Measurements from ENCODE around the gene SORCS2.

SORCS2 gene

DNA sequence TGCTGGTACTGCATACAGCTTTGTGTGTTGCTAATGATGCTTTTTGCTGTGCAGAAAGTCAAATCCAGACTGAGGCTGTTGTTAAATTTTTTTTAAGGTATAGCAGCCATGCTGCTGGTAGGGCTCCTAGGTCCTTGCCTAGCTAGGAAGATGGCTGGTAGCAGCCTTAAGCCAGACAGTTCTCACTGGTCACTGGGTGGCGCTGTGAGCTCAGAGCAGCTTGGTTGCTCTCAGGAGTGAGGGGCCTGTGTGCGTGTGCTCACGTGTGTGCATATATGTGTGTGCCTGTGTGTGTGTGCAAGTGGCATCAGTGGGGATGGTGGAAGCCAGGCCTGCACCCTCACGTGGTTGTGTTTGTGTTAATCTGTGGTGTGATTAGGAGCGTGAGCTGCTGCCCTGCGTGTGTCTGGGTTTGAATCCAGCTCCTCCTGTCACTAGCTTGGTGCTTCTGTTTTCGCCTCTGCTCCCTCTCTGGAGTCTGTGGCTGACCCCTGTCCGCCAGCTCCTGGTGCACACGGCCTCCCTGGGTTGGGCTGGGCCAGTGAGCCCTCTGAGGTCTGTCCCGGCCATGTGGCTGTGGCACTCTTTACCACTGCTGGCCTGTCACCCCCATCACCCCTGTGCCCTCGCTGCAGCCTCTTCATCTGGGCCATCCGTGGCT, 46.1 kb downstream of the SORCS2 start:
- Mint-ChIP-seq H3K4me1 (ENCODE audit: low read depth) (no peaks in the 10 kb centered on the region), H3K27ac (no peak overlapping the region), H3K27me3 (ENCODE audit: low read depth) (no peaks in the 10 kb centered on the region), H3K36me3 (ENCODE audit: low read depth) (no peaks in the 10 kb centered on the region), H3K4me3 (no peak overlapping the region), H3K9me3 (no peaks in the 10 kb centered on the region)
- no peak for DNase-seq (ENCODE audit: low spot score)

DNA sequence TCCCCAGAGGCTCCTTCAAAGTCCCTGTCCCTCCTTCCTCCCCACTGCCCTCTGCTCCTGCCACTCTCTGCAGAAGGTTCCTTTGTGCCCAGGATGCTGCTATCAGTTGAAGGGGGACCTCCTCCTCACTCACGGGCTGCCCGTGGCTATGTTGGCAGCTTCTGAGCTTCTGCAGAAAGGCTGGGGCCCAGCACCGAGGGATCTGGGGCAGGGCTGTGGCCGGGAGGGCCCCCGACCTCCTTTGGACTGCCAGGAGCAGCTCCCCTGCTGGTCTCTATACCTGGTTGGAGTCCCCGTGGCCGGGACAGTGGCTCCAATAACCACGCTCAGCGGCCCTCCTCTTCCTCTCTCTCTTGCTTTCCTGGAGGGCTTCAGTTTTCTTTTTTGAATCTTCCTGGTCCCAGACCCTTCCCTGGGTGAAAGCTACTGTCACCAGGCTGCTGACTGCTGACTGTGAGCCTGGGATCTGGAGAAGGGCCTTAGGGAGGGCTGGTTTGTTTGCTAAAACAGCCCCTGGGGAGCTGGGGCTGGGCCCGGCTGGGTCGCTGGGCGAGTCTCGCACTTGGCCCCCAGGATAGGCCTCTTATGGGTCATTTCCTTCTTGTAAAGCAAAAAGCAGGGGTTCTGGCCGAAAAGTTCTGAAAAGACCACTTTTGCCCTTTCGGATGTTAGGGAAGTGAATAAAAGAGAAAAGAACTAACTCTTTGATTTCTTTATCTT, 46.9 kb downstream of the SORCS2 start:
- Mint-ChIP-seq H3K27ac (no peak overlapping the region), H3K4me1 (ENCODE audit: low read depth) (no peaks in the 10 kb centered on the region), H3K36me3 (ENCODE audit: low read depth) (no peaks in the 10 kb centered on the region), H3K4me3 (no peak overlapping the region), H3K9me3 (no peaks in the 10 kb centered on the region), H3K27me3 (ENCODE audit: low read depth) (no peaks in the 10 kb centered on the region)
- no peak for DNase-seq (ENCODE audit: low spot score)

DNA sequence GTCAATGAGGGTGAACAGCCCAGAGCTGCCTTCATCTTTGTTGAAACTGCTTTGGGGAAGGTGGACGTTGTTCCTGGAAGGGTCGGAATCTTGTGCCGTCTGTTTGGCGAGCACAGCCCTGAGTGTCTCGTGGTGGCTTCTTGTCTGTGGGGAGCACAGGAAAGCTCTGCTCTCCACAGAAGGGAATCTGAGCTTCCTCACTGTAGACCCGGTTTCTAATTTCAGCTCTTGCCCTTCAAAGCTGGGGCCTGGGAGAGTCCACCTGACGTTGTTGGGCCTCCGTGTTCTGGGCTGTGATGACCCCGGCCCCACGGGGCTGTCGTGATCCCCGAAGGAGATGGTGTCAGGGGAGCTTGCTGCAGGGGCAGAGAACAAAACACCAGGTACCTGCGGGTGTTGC, 47.5 kb downstream of the SORCS2 start:
- no peaks in the 10 kb centered on the region for H3K4me1 Mint-ChIP-seq (ENCODE audit: low read depth)
- no peak overlapping the region for H3K4me3 Mint-ChIP-seq
- no peak for DNase-seq (ENCODE audit: low spot score)
- no peak overlapping the region for H3K27ac Mint-ChIP-seq
- no peaks in the 10 kb centered on the region for H3K36me3 Mint-ChIP-seq (ENCODE audit: low read depth)
- H3K27me3 Mint-ChIP-seq (ENCODE audit: low read depth): no peaks in the 10 kb centered on the region
- no peaks in the 10 kb centered on the region for H3K9me3 Mint-ChIP-seq

DNA sequence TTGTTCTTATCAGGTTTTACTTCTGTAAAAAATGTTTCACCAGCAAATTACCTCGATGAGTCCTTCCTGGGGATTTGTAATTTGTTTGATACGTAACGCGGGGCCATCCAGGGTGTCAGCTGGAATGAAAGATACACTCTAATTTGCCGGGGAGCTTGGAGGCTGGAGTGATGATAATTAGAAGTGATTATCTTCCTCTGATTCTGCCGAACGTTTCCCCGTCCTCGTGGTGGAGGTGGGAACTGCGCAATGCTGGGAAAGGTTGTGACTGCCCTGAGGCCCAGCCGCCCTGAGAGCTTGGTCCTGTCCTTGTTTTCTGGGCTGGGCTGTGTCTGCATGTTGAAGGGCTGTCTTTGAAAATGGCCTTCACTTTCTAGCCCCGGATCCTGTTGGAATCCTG, 48.0 kb downstream of the SORCS2 start:
- Mint-ChIP-seq H3K4me1 (ENCODE audit: low read depth) (no peaks in the 10 kb centered on the region), H3K36me3 (ENCODE audit: low read depth) (no peaks in the 10 kb centered on the region), H3K4me3 (no peak overlapping the region), H3K27ac (no peak overlapping the region), H3K27me3 (ENCODE audit: low read depth) (no peaks in the 10 kb centered on the region), H3K9me3 (no peaks in the 10 kb centered on the region)
- no peak for DNase-seq (ENCODE audit: low spot score)

DNA sequence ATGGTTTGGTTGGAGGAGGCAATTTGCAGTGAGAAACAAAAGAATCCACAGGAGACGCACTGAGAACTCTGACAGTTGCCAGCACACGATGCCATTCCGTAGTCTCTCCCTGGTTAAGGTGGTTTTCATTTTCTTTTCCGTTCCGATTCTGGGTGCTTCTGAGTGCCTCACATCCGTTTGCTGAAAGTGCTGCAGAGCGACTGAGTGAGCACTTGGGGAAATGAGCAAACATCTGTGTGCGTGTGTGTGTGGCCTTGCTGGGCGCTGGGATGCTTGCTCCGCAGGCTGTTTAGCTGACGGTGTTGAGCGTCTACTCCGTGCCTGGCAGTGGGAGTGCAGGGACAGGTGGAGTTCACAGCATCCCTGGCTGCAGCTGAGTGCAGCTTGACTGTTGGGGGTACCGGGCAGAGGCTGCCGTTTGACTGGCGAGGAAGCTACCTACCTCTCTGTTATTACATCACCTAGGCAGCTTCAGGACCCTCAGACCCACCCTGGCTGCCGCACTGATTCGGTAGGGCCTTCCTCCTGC, 49.3 kb downstream of the SORCS2 start:
- Mint-ChIP-seq H3K4me1 (ENCODE audit: low read depth) (no peaks in the 10 kb centered on the region), H3K4me3 (no peak overlapping the region), H3K27ac (no peak overlapping the region), H3K9me3 (no peaks in the 10 kb centered on the region), H3K27me3 (ENCODE audit: low read depth) (no peaks in the 10 kb centered on the region), H3K36me3 (ENCODE audit: low read depth) (no peaks in the 10 kb centered on the region)
- DNase-seq (ENCODE audit: low spot score): no peak

DNA sequence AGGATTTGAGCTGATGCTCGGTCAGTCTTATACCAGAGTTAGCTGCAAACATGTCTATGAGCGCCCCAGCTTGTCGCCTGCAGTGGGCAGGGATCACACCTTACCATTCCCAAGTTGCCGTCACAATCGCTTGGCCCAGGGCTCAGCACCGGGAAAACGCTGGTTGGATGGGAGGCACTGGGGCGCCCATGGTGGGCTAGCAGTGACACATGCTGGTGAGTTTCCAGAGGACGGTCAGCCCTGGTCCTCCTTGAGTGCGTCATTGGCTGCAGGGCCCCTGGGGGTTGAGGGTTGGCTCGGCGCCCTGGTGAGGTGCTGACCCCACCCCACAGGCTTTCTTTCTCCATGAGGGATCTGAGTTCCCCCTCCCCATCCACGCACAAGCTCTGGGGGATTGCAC, 50.4 kb downstream of the SORCS2 start:
- no peaks in the 10 kb centered on the region for H3K27me3 Mint-ChIP-seq (ENCODE audit: low read depth)
- no peaks in the 10 kb centered on the region for H3K4me1 Mint-ChIP-seq (ENCODE audit: low read depth)
- H3K36me3 Mint-ChIP-seq (ENCODE audit: low read depth): no peaks in the 10 kb centered on the region
- H3K27ac Mint-ChIP-seq: no peak overlapping the region
- H3K9me3 Mint-ChIP-seq: no peaks in the 10 kb centered on the region
- no peak overlapping the region for H3K4me3 Mint-ChIP-seq
- DNase-seq (ENCODE audit: low spot score): no peak

DNA sequence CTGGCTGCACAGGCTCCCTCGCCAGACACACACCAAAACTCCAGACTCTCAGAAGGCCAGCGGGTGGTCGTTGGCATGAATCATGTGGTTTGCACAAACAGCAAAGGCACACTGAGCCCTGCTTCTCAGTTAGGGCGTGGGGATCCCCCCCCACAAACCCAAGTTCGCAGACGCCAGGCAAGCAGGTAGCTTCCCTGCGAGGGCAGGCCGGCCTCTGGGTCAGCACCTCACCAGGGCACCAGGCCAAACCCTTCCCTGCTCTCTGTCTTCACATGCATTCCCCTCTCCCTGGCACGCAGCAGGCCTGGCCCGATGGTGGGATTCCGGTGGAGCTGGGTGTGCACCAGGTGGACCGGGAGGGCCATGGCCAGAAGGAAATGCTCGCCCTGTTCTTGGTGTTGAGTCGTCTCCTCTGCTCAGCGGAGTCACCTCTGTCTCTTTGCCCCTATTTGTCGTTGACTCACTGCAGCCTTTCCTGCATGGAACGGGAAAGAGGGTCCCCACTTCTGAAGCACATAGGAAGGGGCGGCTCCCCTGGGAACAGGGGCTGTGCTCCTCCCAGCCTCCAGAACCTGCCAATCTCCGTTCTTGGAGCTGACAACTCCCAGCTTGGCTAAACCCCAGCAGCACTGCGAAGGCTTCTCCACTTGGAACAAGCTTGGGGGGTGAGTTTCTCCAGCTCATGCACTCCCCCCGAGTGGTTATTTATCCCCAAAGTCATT, 51.4 kb downstream of the SORCS2 start:
- no peaks in the 10 kb centered on the region for H3K27me3 Mint-ChIP-seq (ENCODE audit: low read depth)
- H3K4me1 Mint-ChIP-seq (ENCODE audit: low read depth): no peaks in the 10 kb centered on the region
- H3K36me3 Mint-ChIP-seq (ENCODE audit: low read depth): no peaks in the 10 kb centered on the region
- no peak overlapping the region for H3K27ac Mint-ChIP-seq
- no peak for DNase-seq (ENCODE audit: low spot score)
- no peak overlapping the region for H3K4me3 Mint-ChIP-seq
- H3K9me3 Mint-ChIP-seq: no peaks in the 10 kb centered on the region

DNA sequence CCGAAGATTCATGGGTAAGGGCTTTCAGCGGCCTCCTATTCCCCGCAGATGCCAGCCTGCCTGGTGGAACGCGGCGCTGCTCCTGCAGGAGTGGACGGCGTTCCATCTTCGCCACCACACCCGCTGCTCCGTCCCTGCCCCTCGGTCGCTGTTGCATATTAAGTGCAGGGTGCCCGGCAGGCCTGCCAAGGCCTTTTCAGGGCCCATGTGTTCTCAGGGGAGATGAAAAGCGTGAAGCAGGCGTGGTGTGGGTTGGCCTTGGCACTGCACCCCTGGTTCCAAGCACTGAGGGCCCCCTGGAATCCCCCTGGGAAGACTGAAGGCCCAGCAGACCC, 52.0 kb downstream of the SORCS2 start:
- Mint-ChIP-seq H3K27me3 (ENCODE audit: low read depth) (no peaks in the 10 kb centered on the region), H3K36me3 (ENCODE audit: low read depth) (no peaks in the 10 kb centered on the region), H3K9me3 (no peaks in the 10 kb centered on the region), H3K27ac (no peak overlapping the region), H3K4me3 (no peak overlapping the region), H3K4me1 (ENCODE audit: low read depth) (no peaks in the 10 kb centered on the region)
- DNase-seq (ENCODE audit: low spot score): no peak

DNA sequence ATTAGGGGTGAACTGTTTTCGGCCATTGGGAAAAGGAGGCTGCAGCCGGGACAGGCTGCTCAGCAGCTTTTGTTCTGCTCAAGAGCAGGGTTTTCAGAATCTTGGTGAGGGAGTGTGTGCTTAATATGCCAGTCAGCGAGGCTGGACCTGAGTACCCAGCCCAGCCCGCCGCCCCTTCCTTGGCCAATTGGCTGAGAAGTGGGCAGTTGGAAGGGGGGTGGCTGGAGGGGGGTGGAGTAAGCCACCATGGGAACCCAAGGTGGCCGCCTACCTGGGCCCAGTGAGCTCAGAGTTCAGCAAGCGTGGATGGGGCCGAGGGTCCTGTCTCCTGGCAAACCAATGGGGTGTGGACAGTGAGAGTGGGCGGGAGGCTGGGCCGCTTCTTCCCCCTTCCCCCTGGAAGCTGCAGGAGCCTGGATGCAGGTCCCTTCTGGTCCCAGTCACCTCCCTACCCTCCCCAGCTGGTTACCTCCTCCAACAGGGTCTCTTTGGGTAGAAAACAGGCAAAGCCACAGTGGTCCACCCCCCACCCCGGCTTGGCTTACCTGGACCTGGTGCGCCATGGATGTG, 52.5 kb downstream of the SORCS2 start:
- Mint-ChIP-seq H3K9me3 (no peaks in the 10 kb centered on the region), H3K4me1 (ENCODE audit: low read depth) (no peaks in the 10 kb centered on the region), H3K27ac (no peak overlapping the region), H3K36me3 (ENCODE audit: low read depth) (no peaks in the 10 kb centered on the region), H3K27me3 (ENCODE audit: low read depth) (no peaks in the 10 kb centered on the region), H3K4me3 (no peak overlapping the region)
- DNase-seq (ENCODE audit: low spot score): no peak

DNA sequence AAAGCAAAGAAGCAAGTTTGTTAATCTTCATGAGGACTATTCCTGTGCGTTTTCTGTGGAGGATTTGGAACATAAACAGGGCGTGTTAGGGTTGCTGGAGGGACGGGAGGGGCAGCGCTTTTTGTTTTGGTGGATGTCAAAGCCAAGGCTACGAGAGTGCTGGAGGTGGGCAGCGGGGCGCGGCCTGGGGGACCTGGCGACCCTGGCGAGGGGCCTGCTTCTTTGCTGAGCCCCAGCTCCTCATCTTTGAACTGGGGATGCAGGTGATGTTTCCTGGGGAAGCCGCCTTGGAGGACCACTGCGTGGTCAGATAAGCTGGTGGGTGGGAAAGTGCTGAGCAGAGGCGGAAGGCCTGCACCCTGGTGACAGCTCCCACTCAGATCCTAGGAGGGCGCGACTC, 55.2 kb downstream of the SORCS2 start:
- H3K4me1 Mint-ChIP-seq (ENCODE audit: low read depth): no peaks in the 10 kb centered on the region
- H3K27me3 Mint-ChIP-seq (ENCODE audit: low read depth): no peaks in the 10 kb centered on the region
- no peaks in the 10 kb centered on the region for H3K36me3 Mint-ChIP-seq (ENCODE audit: low read depth)
- no peak overlapping the region for H3K27ac Mint-ChIP-seq
- no peak for DNase-seq (ENCODE audit: low spot score)
- H3K4me3 Mint-ChIP-seq: no peak overlapping the region
- no peaks in the 10 kb centered on the region for H3K9me3 Mint-ChIP-seq

DNA sequence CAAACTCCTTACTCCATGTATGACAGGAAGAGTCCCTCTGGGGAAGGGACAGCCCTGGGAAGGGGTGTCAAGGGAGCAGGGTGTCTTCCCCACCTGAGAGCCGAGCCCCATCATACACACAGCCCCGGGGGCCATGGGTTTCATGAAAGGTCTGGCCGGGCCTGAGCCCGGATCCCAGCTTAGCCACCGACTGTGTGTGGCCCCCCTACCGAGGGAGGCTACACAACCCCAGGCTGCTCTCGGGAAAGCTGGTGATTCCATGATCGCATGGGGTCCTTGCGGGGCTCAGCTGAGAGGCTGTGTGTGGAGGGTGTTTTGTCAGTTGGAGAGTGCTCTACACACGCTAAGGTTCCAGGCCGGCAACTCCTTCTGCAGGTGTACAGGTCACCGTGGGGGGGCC, 55.6 kb downstream of the SORCS2 start:
- DNase-seq (ENCODE audit: low spot score): no peak
- Mint-ChIP-seq H3K36me3 (ENCODE audit: low read depth) (no peaks in the 10 kb centered on the region), H3K4me1 (ENCODE audit: low read depth) (no peaks in the 10 kb centered on the region), H3K9me3 (no peaks in the 10 kb centered on the region), H3K27ac (no peak overlapping the region), H3K27me3 (ENCODE audit: low read depth) (no peaks in the 10 kb centered on the region), H3K4me3 (no peak overlapping the region)

DNA sequence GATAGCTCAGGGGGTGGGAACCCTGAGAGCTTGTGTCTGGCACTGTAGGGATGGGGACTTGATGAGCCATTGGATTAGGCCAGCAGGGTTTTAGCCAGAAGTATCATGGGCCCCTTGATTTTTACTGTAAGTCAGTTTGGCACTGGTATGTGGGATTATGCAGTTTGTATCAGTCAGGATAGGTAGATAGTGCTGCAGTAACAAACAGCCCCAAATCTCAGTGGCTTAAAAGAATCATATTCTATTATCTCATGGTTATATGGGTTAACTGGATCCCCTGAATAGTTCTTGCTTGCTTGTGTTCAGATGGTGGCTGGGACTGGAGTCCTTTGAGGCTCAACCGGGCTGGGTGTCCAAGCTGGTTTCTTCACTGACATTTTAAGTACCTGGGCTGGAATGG, 56.5 kb downstream of the SORCS2 start:
- Mint-ChIP-seq H3K4me3 (no peak overlapping the region), H3K36me3 (ENCODE audit: low read depth) (no peaks in the 10 kb centered on the region), H3K4me1 (ENCODE audit: low read depth) (no peaks in the 10 kb centered on the region), H3K27ac (no peak overlapping the region), H3K9me3 (no peaks in the 10 kb centered on the region), H3K27me3 (ENCODE audit: low read depth) (no peaks in the 10 kb centered on the region)
- DNase-seq (ENCODE audit: low spot score): no peak

DNA sequence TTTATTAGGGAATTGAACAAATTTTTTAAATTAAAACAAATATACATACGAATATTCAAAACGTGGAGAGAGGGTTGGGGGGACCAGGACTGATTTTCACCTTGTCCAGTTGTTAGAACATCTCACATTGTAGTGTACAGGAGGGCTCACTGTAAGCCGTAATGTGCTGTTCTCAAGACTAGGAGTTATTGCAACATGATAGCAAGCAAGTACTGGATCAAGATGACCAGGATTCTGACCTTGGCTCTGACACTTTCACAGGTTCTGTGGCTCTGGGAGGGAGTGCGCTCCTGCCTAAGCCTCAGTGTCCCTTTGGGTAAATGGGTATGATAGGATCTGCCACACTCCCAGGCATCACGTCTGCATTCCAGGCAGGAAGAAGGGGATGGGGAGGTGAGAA, 59.0 kb downstream of the SORCS2 start:
- H3K27me3 Mint-ChIP-seq (ENCODE audit: low read depth): no peaks in the 10 kb centered on the region
- H3K27ac Mint-ChIP-seq: no peak overlapping the region
- no peaks in the 10 kb centered on the region for H3K36me3 Mint-ChIP-seq (ENCODE audit: low read depth)
- no peaks in the 10 kb centered on the region for H3K4me1 Mint-ChIP-seq (ENCODE audit: low read depth)
- no peak for DNase-seq (ENCODE audit: low spot score)
- H3K4me3 Mint-ChIP-seq: no peak overlapping the region
- no peaks in the 10 kb centered on the region for H3K9me3 Mint-ChIP-seq

DNA sequence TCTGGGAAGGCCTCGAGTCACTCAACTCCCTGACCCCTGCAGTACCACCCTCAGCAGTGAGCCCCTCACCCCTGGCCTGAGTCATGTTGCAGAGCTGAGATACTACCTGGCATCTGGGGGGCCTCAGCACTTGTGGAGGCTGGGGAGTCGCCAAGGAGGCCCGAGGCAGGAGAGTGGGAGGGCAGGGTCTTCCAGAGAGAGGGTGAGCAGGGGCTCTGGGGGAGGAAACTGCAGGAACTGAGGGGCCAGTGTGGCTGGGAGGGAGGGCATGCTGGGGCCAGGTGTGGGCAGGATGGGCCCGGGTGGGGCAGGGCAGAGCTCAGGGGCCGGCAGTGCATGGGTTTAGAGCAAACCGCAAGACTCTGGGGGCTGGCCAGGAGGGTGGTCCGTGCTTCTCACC, 59.7 kb downstream of the SORCS2 start:
- Mint-ChIP-seq H3K9me3 (no peaks in the 10 kb centered on the region), H3K27me3 (ENCODE audit: low read depth) (no peaks in the 10 kb centered on the region), H3K4me1 (ENCODE audit: low read depth) (no peaks in the 10 kb centered on the region), H3K4me3 (no peak overlapping the region), H3K36me3 (ENCODE audit: low read depth) (no peaks in the 10 kb centered on the region), H3K27ac (no peak overlapping the region)
- no peak for DNase-seq (ENCODE audit: low spot score)
